NB4 (cell line): ENCODE measurements around the gene GNB5.

Experiments
- CTCF ChIP-seq: IDR thresholded peaks from one replicate; pipeline ENCODE4 v1.5.1; 2012; ENCODE audit warnings: low read depth, low read length
- MAX ChIP-seq: IDR thresholded peaks from 2 replicates; pipeline ENCODE4 v1.6.1; 2011; ENCODE audit warnings: low read depth, low read length

GRCh38 chr15:52196891-52197290 is 5.7 kb upstream of the GNB5 start:
- TF ChIP-seq CTCF (no peak), MAX (no peak)
